ENCODE data around the gene PSMG3.

PSMG3 gene

DNA sequence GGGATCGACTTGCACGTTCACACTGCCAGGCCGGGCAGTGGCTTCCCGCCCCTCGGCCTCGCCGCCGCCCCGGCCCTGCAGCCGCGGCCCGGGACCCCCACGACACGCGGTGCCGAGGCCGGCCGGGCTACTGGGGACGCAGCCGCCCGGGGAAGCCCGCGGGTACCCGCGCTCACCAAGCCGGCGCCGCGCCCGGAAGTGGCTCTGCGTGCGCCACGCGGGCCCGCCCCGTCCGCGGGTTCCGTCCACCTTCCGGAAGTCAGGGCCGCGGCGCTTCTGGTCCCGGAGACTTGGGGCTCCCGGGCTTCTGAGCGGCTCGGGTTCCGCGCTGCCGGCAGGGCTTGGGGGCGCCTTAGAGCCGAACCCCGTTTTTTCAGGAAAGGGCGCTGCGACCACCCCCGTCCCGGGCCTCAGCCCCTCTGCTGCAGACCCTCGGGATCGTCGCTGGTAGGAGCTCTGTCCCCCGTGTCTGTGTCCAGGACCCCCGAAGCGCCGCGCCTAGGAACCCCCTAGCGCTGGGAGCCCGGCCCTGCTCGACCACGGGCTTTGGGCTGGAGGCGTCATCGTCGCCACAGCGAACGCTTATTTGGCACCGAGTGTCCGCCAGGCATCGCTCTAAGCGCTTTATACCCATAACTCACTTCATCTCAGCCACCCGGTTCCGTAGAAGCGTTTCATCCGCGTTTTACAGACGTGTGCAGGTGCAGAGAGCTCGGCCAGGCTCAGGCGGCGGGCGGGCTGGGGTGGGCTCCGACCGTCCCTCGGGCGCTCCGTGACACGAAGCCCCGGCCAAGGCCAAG, at the start of gene PSMG3:
Gene PSMG3 (minus strand): TSS at position 200 of the 800 bp plus-strand sequence. CDS start 693 bp downstream, outside the sequence.
- peak; percentile 94 for DNase-seq

- DNase-seq = no peak
Observed at GRCh38 chr7:1618475-1618874, 48.6 kb upstream of the PSMG3 start.

- no peak for DNase-seq
Observed at GRCh38 chr7:1617957-1618356, 48.1 kb upstream of the PSMG3 start.

DNA sequence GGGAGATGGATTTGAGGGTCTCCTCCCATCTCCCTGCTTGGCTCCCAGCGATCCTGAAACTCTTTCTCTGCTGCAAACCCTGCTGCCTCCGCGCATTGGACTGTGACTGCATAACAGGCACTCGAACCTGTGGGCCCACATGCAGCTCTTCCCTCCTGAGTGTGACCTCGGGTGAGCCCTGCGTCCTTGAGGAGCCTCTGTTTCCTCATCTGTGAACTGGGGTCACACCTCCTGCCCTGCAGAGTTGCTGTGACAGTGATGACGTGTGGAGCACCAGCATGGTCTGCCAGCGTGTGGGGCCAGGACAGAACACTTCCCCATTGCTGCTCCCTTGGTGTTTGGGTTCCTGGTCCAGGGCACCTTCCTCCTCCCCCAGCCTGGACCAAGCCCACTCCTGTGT, 46.9 kb upstream of the PSMG3 start:
- no peak for DNase-seq

GRCh38 chr7:1611708-1612241, 41.9 kb upstream of the PSMG3 start:
- DNase-seq = peak; percentile 62

- no peak for DNase-seq
Observed at GRCh38 chr7:1610678-1611302, 41.0 kb upstream of the PSMG3 start.

GRCh38 chr7:1610013-1610677, 40.3 kb upstream of the PSMG3 start:
- no peak for DNase-seq

DNA sequence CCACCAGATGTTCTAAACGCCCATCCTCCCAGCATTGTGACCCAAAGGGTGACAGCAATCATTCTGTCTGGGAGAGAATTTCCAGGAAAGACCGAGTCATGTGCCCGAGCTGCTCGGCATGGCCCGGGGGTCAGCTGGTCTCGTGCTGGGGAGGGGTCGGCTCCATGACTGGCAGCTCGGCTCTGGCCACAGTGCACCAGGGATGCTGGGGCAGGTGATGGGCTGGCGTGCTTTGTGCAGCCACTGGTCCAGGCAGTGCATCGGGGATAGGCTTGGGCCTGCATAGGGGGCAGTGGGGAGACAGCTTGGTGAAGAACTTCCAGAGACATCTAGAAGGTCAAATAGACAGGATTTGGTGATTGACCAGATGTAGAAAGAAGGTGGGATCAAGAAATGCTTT, 39.2 kb upstream of the PSMG3 start:
- DNase-seq = no peak

- DNase-seq = no peak
Observed at GRCh38 chr7:1608318-1608717, 38.5 kb upstream of the PSMG3 start.

DNA sequence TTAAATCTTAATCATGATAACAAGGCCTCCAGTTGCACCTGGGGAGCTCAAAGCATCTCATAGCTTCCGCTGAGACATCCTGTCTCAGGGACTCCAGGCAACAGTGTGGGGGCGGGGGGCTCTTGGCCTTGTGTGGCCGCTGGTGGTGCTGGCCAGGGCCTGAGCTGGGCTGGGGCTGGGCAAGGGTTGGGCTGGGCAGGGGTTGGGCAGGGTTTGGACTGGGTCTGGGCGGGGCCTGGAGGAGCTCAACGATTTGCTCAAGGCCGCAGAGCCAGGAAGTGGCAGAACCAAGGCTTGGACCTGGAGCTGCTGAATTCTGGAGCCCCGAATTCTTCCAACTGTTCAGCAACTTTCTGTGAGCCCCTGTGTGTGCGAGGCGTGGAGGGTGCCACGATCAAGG, 37.9 kb upstream of the PSMG3 start:
- DNase-seq = no peak

DNA sequence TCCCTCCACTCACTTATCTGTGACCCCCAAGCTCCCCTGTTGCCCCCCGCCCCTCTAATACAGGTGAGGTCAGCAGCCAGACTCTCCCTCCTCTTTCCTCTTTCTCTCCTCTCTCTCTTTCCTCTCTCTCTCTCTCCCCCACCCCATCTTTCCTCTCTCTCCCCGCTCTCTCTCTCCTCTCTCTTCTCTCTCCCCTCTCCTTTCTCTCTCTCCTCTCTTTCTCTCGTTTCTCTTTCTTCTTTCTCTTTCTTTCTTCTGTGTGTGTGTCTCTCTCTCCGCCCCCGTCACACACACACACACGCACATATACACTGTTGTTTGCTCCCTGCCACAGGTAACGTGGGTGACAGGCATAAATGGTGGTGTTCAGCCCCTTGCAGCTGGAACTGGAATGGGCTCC, 37.2 kb upstream of the PSMG3 start:
- peak; percentile 10 for DNase-seq

- no peak for DNase-seq
Observed at GRCh38 chr7:1604383-1604782, 34.6 kb upstream of the PSMG3 start.

DNA sequence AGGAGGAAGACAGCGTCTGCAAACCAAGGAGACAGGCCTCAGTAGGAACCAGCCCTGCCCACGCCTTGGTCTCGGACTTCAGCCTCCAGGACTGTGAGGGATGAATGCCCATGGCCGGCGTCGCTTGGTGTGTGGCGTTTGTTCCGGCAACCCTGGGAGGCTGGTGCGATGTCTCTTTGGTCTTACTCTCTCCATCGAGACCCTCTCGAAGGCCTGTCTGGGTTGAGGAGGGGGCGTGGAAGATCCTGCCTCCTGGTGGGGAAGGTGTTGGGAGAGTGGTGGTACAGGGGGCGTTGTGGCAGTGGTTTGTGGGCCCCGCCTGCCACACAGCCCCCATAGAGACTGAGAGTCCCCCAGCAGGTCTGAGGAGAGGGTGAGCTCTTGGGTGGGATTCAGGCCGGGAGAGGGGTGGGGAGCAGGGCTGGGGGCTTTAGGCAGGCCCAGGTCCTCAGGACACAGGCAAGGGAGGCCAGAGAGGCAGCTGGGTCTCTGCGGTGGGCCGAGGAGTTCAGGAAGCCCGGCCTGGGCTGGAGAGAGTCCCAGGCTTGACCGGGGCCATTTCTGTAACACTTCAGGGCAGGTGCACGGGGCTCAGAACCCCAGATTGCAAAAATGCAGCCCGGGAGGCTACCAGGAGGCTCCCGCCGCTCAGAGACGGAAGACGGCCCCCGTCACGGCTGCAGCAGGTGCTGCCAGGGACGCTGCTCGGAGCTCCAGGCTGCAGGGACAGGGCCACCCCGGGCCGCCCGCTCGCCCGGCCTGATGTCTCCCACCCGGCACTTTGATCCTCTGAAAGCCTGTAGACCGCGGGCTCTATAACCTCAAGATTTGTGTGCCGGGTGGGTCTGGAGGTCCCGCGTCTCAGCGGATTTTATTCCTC, 33.8 kb upstream of the PSMG3 start:
- no peak for DNase-seq

DNA sequence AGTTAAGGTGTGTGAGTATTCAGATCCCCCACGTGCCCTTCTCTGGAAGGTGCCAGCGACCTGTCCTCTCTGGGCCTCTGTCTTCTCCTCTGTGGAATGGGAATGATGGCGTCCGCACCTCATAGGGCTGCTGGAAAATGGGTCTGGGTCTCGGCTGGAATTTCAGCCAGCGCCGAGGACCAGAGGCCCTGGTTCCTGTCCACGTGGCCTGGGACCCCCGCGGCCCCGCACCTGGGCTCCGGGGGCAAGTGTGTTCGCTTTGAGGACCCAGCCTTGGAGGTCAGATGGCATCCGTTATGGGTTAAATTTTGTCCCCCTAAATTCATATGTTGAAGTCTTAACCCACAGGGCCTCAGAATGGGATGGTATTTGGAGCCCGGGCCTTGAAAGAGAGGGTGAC, 32.6 kb upstream of the PSMG3 start:
- no peak for DNase-seq

GRCh38 chr7:1601956-1602355, 32.1 kb upstream of the PSMG3 start:
- no peak for DNase-seq

DNA sequence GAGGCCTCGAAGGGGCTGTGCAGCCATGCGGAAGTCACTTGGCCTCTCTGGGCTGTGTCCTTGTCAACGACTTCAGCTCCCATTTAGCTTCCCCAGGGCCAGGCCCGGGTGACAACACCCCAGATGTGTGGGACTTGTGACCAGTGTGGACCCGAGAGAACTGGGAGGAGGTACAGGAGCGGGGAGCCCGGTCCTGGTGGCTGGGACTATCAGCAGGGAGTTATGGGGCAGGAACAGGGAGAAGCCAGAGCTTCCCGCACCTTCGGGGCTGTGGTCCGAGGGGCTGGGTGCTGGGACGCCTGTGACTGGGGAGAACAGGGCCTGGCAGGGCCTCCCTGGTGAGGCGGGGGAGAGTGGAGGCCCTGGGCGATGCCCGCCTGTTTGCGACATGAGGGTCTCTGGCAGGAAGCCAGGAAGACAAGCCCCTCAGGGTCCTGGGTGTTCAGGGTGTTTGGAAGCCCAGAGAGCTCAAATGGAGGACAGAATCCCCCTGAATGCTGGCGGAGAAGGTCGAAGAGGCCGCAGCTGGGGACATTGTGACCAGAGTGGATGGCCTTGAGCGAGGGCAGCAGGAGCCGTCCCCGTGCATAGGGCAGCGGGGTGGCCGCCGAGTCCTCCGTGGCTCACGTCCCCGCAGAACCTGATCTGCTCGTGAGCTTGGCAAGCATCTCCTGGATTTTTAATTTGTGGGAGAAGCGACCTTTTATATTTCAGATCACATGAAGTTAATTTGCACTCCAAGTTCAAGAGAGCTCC, 30.0 kb upstream of the PSMG3 start:
- DNase-seq = no peak

DNA sequence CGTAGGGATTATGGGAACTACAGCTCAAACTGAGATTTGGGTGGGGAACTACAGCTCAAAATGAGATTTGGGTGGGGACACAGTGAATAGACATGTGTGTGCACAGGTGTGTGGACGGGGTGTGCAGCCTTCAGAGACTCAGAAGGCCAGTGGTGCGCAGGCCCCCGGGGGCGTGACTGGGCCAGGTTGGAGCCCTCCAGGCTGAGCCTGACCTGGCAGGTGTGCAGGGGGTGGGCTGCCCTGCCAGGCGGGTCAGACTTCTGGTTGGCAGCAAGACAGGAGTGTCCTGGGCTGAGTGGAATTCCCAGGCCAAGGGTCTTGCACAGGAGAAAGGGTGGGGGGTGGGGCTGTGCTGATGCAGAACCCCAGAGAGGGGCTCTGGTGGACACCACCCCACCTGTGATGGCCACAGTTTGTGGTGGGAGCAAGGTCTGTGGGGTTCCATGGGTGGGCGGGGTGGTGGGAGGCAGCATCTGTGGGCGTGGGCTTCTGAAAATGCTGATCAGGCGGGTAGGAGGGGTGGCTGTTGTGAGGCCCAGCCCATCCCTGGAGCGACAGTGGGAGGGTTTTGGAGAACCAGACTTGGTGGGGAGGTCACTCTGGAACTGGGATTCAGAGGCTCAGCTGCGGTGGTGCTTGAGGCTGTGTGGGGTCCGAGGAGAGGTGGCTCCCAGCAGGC, 29.3 kb upstream of the PSMG3 start:
- DNase-seq = no peak

DNA sequence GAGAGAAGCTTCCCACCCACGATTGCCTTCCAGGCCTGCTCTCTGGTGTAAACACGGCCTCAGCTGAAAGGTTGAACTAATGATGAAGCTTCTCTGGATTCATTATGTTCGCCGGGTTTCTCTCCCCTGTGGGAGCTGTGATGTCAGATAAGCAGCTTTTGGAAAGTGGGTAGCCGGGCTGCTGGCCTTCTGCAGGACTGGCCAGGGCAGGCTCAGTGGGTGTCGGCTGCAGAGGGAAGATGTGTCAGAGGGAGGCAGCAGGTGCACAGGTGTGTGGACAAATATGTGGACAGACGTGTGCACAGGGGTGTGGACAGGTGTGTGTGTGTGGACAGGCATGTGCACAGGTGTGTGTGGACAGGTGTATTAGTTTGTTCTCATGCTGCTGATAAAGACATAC, 28.5 kb upstream of the PSMG3 start:
- no peak for DNase-seq

DNA sequence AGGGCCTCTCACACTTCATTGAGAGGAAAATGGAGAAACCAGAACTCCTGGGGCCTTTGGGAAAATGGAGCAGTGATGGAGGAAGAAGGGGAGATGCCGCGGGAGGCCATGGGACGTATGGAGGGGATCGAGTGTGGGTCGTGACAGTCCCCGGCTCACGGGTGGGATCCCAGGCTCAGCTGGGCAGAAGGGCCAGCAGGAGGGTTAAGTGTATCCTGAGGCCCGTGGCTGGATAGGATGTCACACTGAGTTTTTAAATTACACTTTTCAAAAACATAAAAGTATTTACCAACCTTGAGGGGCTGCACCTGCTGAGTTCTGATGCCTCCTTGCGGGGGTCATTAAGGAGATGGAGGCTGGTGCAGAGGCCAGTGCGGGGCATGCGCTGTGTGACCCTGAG, 28.0 kb upstream of the PSMG3 start:
- no peak for DNase-seq

DNA sequence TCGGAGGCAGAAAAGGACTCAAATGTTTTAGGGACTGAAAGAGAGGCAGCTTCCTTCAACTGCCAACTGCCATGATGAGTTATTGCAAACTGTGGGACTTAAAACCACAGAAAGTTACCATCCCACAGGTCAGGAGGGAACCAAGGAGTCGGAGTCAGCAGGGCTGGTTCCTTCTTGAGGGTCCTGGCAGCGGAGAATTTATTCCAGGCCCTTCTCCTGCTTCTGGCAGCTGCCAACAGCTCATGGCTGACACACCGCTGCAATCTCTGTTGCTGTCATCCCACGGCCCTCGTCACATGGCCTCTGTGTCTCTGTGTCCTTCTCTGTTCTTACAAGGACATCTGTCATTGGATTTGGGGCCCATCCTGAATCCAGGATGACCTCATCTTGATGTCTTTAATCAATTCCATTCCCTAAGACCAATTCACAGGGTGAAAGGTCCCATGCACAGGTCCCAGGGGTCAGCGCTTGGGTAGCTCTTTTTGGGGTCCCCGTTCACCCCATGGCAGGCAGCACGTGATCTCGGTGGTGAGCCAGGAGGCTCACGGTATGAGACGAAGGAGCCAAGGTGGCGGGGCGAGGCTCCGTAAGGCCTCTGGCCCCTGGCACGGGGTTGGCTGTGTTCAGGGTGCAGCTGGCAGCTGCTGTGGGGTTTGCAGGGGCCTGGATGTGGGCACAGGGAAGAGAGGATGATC, 27.4 kb upstream of the PSMG3 start:
- DNase-seq = no peak

Measured in eye (tissue), 1 donor.